GM19397 (cell line): ENCODE measurements around the gene ATXN7L1.
A peak's percentile ranks its signal among the peaks of the same experiment; 100 is the strongest.

Experiments used
- ATAC-seq: cut with Tn5 transposase; IDR thresholded peaks from one replicate; pipeline ENCODE4 v1.9.1; 2021; ENCODE audit warnings: mild to moderate bottlenecking, moderate library complexity; ENCODE audit not compliant: unreplicated experiment

ATXN7L1 gene

GRCh38 chr7:105652359-105652993 is 223.9 kb downstream of the ATXN7L1 start:
- peak; percentile 84 for ATAC-seq

GRCh38 chr7:105651798-105652197 is 224.6 kb downstream of the ATXN7L1 start:
- no peak for ATAC-seq

- no peak for ATAC-seq
Observed at GRCh38 chr7:105650382-105650970, 225.9 kb downstream of the ATXN7L1 start.

GRCh38 chr7:105649727-105650381 is 226.5 kb downstream of the ATXN7L1 start:
- ATAC-seq: no peak

GRCh38 chr7:105648561-105649401 is 227.6 kb downstream of the ATXN7L1 start:
- no peak for ATAC-seq

GRCh38 chr7:105647591-105647990 is 228.8 kb downstream of the ATXN7L1 start:
- ATAC-seq: no peak

- no peak for ATAC-seq
Observed at GRCh38 chr7:105644937-105645336, 231.5 kb downstream of the ATXN7L1 start.

- ATAC-seq: no peak
Observed at GRCh38 chr7:105643851-105644250, 232.5 kb downstream of the ATXN7L1 start.

GRCh38 chr7:105643384-105643783 is 233.0 kb downstream of the ATXN7L1 start:
- ATAC-seq: no peak

GRCh38 chr7:105642264-105642663 is 234.1 kb downstream of the ATXN7L1 start:
- no peak for ATAC-seq

- no peak for ATAC-seq
Observed at GRCh38 chr7:105640956-105641810, 235.2 kb downstream of the ATXN7L1 start.

GRCh38 chr7:105639667-105640493 is 236.5 kb downstream of the ATXN7L1 start:
- ATAC-seq: no peak

- ATAC-seq: no peak
Observed at GRCh38 chr7:105638902-105639495, 237.4 kb downstream of the ATXN7L1 start.

GRCh38 chr7:105638334-105638733 is 238.1 kb downstream of the ATXN7L1 start:
- no peak for ATAC-seq

- ATAC-seq: no peak
Observed at GRCh38 chr7:105637755-105638154, 238.6 kb downstream of the ATXN7L1 start.

- ATAC-seq: no peak
Observed at GRCh38 chr7:105636982-105637381, 239.4 kb downstream of the ATXN7L1 start.

- ATAC-seq: no peak
Observed at GRCh38 chr7:105635197-105635596, 241.2 kb downstream of the ATXN7L1 start.

GRCh38 chr7:105625986-105626385 is 250.4 kb downstream of the ATXN7L1 start:
- ATAC-seq: no peak

- no peak for ATAC-seq
Observed at GRCh38 chr7:105623906-105624305, 252.5 kb downstream of the ATXN7L1 start.
